Measurements from ENCODE around the gene ZNF138.
"Not testable (repeated sequence)": the region's sequence is repeated elsewhere in the genome, so short reads cannot be mapped to it uniquely, and the experiment has no call there.

DNA sequence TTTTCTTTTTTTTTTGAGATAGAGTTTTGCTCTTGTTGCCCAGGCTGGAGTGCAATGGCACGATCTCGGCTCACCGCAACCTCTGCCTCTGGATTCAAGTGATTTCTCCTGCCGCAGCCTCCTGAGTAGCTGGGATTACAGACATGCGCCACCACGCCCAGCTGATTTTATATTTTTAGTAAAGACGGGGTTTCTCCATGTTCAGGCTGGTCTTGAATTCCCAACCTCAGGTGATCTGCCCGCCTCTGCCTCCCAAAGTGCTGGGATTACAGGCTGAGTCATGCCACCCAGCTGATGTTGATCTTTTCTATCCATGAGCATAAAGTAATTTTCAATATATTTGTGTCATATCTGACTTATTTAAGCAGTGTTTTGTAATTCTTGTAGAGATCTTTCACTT lies 4.9 kb downstream of the ZNF138 start:
- TF ChIP-seq, protein P1, sequence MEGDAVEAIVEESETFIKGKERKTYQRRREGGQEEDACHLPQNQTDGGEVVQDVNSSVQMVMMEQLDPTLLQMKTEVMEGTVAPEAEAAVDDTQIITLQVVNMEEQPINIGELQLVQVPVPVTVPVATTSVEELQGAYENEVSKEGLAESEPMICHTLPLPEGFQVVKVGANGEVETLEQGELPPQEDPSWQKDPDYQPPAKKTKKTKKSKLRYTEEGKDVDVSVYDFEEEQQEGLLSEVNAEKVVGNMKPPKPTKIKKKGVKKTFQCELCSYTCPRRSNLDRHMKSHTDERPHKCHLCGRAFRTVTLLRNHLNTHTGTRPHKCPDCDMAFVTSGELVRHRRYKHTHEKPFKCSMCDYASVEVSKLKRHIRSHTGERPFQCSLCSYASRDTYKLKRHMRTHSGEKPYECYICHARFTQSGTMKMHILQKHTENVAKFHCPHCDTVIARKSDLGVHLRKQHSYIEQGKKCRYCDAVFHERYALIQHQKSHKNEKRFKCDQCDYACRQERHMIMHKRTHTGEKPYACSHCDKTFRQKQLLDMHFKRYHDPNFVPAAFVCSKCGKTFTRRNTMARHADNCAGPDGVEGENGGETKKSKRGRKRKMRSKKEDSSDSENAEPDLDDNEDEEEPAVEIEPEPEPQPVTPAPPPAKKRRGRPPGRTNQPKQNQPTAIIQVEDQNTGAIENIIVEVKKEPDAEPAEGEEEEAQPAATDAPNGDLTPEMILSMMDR (IDR thresholded peaks at IDR 0.05) = not testable (repeated sequence)
- not testable (repeated sequence) for TF ChIP-seq POLR2A (IDR thresholded peaks at IDR 0.05)

Data from testis (tissue), 2 donors.